ENCODE results near the gene KRT84.

Gene KRT84

DNA sequence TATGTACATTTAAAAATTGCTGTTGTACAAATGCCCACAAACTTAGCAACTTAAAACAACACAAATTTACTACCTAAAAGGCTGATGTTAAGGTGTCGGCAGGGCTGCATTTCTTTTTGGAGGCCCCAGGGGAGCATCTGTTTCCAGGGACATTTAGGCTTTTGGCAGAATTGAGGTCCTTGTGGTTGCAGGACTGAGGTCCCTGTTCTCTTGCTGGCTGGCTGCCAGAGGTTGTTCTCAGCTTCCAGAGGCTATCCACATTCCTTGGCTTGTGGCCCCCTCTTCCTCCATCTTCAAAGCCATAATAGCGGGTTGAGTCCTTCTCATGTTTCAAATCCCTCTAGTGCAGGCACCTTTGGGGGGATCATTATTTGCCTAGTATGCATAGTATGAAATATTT is 41.9 kb downstream of the KRT84 start:
- DNase-seq (ENCODE audit: low read depth, low spot score) = no peak

DNA sequence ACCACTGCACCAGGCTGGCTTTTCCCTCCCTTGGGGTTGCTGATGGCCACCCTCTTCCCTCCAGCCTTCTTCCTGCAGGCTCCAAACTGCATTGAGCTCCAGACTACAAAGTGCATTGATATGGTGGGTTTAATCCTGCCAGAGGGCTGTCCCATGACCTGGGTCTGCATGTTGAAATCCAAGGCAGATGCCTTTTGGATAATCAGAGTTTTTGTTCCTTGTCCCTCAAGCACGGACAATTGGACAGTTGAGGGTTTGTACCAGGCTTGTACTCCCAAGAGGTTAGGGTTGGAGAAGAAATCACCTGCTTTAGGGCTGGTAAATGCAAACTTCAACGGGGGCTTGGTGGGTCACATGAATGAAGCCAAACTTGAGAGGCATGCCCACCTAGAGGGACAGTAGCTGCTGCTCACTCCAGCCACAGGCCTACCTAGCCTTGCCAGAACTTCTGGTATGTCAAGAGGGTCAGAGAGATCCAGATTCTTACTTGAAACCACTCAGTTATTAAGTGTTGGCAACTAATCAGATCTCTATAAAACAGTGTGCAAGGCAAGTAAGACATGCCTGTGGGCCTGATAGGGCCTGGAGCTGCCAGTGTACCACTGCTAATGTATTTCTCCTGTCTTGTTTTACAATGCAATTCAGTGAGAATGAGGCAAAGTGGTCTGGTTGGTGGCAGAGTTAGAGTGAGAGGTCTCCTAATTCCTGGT is 42.5 kb downstream of the KRT84 start:
- DNase-seq (ENCODE audit: low read depth, low spot score) = no peak

DNA sequence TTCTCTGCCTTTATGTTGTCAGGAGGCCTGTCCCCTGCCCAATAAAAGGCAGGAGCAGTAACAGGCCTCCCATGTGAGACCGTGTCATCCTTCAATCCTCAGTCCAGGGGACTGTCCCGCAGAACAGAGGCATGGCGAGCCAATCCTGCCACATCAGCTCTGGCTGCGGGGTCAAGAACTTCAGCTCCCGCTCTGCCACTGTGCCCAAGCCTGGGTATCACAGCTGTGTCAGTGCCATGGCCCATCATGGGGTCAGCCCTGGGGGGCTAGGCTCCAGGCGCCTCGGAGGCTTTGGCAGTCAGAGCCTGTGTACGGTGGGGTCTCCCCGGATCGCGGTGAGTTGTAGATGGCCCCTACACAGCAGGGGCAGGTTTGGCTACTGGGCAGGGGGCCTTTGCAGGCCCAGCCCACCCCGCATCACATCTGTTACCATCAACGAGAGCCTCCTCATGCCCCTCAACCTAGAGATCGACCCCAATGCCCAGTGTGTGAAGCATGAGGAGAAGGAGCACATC is 44.3 kb downstream of the KRT84 start:
- no peak for DNase-seq (ENCODE audit: low read depth, low spot score)

DNA sequence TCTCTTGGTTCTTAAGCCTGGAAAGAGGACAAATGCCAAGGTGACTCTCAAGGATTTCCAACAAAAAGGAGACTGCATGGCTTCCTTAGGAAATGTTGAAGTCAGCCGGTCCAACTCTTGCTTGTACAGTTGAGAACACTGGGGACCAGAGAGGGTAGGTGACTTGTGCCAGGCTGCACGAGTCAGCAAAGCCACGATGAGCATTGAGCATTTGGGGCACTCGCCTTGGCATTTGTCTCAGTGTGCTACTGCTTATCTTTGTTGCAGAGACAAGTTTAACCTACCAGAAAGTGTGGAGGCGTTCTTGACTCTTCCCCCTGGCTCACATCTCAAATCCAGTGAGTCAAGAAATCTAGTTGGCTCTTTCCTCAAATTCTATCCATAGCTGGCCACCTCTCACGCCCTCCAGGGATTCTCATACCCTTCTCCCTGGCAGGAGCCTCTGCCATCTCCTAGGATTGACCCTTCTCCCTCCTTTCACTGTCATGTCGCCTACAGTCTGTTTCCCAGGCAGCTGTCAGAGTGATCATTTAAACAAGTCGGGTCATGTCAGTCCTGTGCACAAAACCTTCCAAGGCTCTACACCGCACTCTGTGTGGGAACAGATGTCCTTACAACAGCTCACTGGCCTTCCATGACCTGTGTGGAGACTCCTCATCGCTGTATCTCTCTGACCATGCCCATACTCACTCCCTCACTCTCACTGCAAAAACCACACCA is 47.1 kb downstream of the KRT84 start:
- DNase-seq (ENCODE audit: low read depth, low spot score) = no peak

DNA sequence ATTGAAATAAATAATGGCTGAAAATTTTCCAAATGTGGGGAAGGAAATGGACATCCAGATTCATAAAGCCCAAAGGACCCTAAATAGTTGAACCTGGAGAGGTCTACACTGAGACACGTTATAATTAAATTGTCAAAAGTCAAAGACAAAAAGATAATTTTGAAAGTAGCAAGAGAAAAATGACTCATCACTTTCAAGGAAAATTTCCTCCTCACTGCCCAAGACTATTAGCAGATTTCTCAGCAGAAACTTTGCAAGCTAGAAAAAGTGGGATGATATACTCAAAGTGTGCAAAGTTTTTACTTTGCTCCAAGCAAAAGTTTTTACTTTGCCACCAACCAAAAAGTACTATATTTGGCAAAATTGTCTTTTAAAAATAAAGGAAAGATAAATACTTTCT is 48.4 kb downstream of the KRT84 start:
- DNase-seq (ENCODE audit: low read depth, low spot score) = no peak

DNA sequence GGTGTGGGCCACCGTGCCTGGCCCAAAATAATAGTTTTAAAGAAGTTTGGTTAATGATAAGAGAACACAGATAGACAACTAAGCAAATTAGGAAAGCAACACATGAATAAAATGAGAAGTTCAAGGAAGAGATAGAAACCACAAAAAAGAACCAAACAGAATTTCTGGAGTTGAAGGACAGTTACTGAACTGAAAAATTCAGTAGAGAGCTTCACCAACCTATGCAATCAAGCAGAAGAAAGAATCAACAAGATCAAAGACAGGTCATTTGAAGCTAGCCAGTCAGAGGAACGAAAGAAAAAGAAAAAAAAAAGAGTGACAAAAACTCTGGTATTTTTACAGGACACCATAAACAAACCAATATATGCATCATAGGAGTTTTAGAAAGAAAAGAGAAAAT is 48.8 kb downstream of the KRT84 start:
- no peak for DNase-seq (ENCODE audit: low read depth, low spot score)

DNA sequence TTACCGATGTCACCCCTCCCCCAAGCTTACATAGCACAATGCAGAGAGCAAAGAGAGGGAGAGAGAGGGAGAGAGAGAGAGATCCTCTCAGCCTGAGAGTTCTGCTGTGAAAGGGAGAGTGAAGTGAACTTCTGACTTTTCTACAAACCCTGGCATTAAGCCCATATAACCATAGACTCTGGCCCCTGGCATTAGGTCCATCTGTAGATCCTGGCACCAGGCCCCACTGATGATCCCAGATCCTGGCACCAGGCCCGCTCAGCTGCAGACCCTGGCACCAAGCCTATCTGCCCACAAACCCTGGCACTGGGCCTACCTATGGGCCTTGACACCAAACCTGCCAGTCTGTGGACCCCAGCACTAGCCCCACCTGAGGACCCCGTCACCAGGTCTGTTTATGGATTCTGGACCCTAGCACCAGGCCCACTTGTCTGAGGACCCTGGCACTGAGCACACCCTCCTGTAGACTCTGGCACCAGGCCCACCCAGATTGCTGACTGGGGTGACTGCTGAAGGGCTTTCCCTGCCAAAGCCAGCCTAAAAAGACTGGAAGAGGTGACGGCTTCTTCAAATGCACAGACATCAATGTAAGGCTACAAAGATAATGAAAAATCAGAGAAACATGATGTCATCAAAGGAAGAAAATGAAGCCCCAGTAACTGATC is 49.7 kb downstream of the KRT84 start:
- no peak for DNase-seq (ENCODE audit: low read depth, low spot score)

DNA sequence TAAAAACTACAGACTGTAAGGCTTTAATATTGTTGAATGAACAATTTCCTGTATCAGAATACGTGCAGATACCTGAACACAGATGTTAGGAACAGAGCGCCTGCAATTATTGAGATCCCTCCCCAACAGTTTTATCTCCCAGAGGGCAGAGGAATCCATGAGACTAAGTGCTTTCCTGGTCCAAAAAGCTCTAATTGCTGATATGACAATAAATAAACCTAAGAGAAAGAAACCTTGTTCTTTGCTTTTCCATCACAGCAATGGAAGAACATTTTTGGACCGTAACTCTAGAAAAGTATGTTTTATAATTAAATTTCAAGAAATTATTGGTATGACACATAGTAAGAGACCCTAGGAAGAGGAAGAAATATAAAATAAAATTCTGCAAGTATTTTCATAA is 51.3 kb downstream of the KRT84 start:
- no peak for DNase-seq (ENCODE audit: low read depth, low spot score)

DNA sequence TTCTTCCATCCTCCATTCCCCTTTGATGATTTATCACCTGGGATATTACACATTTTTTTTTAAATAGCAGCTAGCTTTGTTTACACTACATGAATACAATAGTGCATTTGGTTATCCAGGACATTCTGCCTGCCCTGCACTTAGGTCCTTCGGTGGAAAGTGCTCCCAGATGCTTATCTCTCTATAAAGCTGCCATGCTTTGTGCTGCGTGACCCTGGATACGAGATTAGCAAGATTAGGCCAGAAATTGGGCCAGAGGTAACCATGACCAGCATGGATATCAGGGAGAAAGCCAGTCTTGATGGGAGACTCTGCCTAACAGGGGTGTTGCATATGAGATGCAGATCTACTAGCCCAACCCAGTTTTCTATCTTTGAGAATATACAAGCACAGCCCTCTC is 52.1 kb downstream of the KRT84 start:
- no peak for DNase-seq (ENCODE audit: low read depth, low spot score)

DNA sequence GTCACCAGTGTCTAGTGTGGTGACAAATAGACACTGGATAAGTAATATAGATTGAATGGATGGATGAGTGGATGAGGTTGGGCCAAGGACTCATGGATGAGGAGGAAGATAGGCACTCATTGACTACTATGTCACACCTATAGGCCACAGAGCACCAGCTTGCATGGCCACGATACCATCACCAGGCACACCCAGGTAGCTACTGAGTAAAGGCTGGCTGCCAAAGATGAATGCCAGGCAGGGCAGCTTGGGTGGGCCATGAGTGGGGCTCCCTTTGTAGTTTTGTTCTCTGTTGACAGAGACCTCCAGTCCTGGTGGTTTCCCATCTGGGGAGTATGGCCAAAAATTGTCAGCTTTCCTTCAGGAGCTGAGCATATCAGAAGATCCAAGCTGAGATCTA is 53.1 kb downstream of the KRT84 start:
- no peak for DNase-seq (ENCODE audit: low read depth, low spot score)

DNA sequence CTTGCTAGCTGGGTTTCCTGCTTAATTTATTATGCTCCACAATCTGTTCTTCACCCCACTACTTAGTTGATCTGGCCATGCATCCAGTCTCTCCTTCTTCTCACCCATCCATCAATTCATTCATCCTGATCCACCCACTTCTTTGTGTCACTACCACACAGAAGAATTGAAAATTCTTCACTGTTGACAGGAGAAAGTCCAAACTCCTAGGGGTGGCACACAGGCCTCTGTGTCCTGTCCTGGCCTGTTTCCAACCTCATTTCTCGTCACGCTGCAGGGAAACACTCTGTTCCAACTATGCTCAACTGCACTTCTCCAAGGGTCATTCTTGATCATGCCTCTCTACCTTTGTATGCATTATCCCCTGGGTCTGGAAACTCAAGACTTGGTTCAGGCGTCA is 53.6 kb downstream of the KRT84 start:
- DNase-seq (ENCODE audit: low read depth, low spot score) = no peak

DNA sequence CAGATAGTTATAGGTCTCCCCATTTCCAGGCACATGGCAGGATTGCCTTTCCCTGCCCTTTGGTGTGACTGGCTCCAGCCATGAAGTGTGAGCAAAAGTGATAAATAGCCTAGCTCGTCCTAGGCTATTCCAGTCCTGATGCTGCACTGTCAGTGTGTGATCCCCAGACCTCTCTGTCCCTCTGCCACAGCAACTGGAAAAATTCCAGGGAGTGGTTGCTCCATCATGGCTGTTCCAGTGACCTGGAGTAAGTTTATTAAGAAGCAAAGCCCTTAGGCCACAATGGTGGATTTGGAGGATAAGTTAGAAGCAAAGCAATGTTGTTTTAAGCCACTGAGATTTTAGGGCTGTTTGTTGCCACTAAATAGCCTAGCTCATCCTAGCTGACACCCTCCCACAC is 54.4 kb downstream of the KRT84 start:
- no peak for DNase-seq (ENCODE audit: low read depth, low spot score)

DNA sequence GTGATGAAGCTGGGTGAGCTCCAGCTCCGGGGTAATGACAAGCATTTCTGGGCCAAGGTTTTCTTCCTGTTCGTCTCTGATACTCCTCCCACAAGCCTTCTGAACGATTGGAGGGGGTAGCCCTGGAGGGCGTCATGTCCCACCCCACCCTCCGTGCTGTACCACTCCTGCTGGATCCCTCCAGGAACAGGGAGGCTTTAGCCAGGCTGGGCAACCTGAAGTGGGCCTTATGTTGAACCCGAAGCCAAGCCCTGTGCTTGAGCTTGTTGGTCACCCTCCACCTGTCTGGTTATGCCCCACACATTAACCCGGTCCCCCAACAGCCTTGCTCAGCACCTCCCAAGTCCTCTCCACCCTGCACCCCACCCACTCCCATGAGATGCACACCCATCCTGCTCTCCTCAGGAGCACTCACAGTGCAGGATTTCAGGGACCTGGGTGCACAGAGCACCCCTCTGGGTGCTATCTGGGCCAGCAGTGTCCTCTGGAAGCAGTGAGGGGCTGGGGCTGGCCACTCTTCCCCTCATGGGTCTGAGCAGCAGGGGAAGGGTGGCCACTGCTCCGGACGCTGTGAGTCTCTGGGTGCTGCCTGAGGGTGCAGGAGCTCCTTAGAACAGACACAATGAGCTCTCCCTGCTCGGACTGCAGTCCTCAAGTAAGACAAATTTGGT is 57.5 kb downstream of the KRT84 start:
- DNase-seq (ENCODE audit: low read depth, low spot score) = no peak
